HCT116 (cell line): ENCODE measurements around the gene COL19A1. TPM values are rescaled to one million over a fixed set of nuclear protein-coding genes. Genes with fewer than 3 reads are reported as not detected.

ENCODE experiments used
- ATAC-seq: fragments of 200-7000 bp; cut with Tn5 transposase; 2 replicates; pipeline ENCODE4 v1.9.1; 2020; ENCODE audit warnings: mild to moderate bottlenecking, moderate library complexity
- BruUV-seq: library from RNA; stranded (reverse); fragments of 400-500 nt; replicated peaks from 2 replicates; lab custom pipeline; 2021; lab: Mats Ljungman, UMichigan
- CTCF ChIA-PET: fragments of 300-600 bp; sonication (Branson Sonifier 250); formaldehyde crosslinking; loops from one replicate; lab custom pipeline; 2021; ENCODE audit warnings: antibody characterized with exemption; lab: Charles Lee
- POLR2A ChIA-PET: fragments of 300-600, 350-600 bp; sonication (Branson Sonifier 250); formaldehyde crosslinking; loops from one replicate; lab custom pipeline; 2021; ENCODE audit warnings: antibody characterized with exemption; lab: Charles Lee
- RAD21 ChIA-PET, 2 experiments: fragments of 300-600 bp; sonication (Branson Sonifier 250); formaldehyde crosslinking; loops; one replicate each; lab custom pipeline; 2023; ENCODE audit warnings: low total read pairs in 2 of 2; ENCODE audit not compliant: uncharacterized antibody in 2 of 2, unreplicated experiment in 2 of 2, low non-redundant PET in 1 of 2; lab: Charles Lee
- DNase-seq: peaks from one replicate; pipeline ENCODE4 v3.0.0-alpha.2; 2010; ENCODE audit warnings: low read depth, low spot score
- H2AFZ ChIP-seq: fragments of 200-600 bp; shearing (Covaris generic), sonication (generic); 2 replicates; pipeline ENCODE4 v1.6.1; 2017; ENCODE audit warnings: low read depth, mixed run types, mixed read lengths, antibody characterized with exemption, low read length; ENCODE audit not compliant: poor library complexity, severe bottlenecking
- H3K27ac ChIP-seq: 2 replicates; pipeline ENCODE4 v1.5.1; 2012; ENCODE audit warnings: low read depth, low read length
- H3K27me3 ChIP-seq: fragments of 200-600 bp; sonication (generic); 2 replicates; pipeline ENCODE4 v1.6.1; 2016; ENCODE audit warnings: mixed run types, low read length, mixed read lengths; ENCODE audit not compliant: insufficient read depth
- H3K36me3 ChIP-seq, 2 experiments: fragments of 200-500 bp in 1 of 2; fragments of 200-600 bp in 1 of 2; sonication (Bioruptor generic) in 1 of 2; sonication (generic) in 1 of 2; 2 replicates each; pipeline versions ENCODE4 v1.5.1 to v1.6.1; 2014 to 2016; ENCODE audit warnings: low read length in 2 of 2, inconsistent platforms in 1 of 2, mixed read lengths in 1 of 2, mixed run types in 1 of 2; ENCODE audit not compliant: insufficient read depth in 2 of 2, control insufficient read depth in 1 of 2
- H3K4me1 ChIP-seq, 2 experiments: fragments of 200-600 bp in 1 of 2; sonication (generic) in 1 of 2; 2 replicates each; pipeline versions ENCODE4 v1.5.1 to v1.6.1; 2012 to 2017; ENCODE audit warnings: low read length in 2 of 2, inconsistent platforms in 1 of 2, mild to moderate bottlenecking in 1 of 2, mixed read lengths in 1 of 2, mixed run types in 1 of 2, moderate library complexity in 1 of 2; ENCODE audit not compliant: insufficient read depth in 2 of 2, control insufficient read depth in 1 of 2
- H3K4me2 ChIP-seq: fragments of 200-600 bp; sonication (generic); 2 replicates; pipeline ENCODE4 v1.6.1; 2017; ENCODE audit warnings: mixed run types, low read length, mixed read lengths
- H3K4me3 ChIP-seq, 2 experiments: fragments of 200-600 bp in 1 of 2; sonication (generic) in 1 of 2; replicated peaks in 1 of 2; 2 replicates each; pipeline ENCODE4 v1.5.1; 2011 to 2016; ENCODE audit warnings: low read length in 2 of 2, control low read depth in 1 of 2, low read depth in 1 of 2, mild to moderate bottlenecking in 1 of 2, mixed read lengths in 1 of 2, mixed run types in 1 of 2
- H3K79me2 ChIP-seq: fragments of 200-600 bp; sonication (generic); 2 replicates; pipeline ENCODE4 v1.6.1; 2017; ENCODE audit warnings: mild to moderate bottlenecking, mixed run types, low read length, moderate library complexity, mixed read lengths; ENCODE audit not compliant: insufficient read depth
- H3K9ac ChIP-seq: fragments of 200-600 bp; sonication (generic); 2 replicates; pipeline ENCODE4 v1.6.1; 2016; ENCODE audit warnings: low read length, mixed read lengths
- H3K9me2 ChIP-seq: fragments of 200-600 bp; sonication (generic), shearing (Covaris generic); 2 replicates; pipeline ENCODE4 v1.6.1; 2017; ENCODE audit warnings: mixed run types, mild to moderate bottlenecking, moderate library complexity; ENCODE audit not compliant: insufficient read depth
- H3K9me3 ChIP-seq, 2 experiments: fragments of 200-500 bp in 1 of 2; fragments of 200-600 bp in 1 of 2; sonication (Bioruptor generic) in 1 of 2; sonication (generic) in 1 of 2; 2 replicates each; pipeline ENCODE4 v1.6.1; 2014 to 2017; ENCODE audit warnings: low read length in 2 of 2, mixed read lengths in 2 of 2, inconsistent platforms in 1 of 2, low read depth in 1 of 2, mild to moderate bottlenecking in 1 of 2, mixed run types in 1 of 2, moderate library complexity in 1 of 2; ENCODE audit not compliant: control insufficient read depth in 1 of 2, insufficient read depth in 1 of 2
- H4K20me1 ChIP-seq: fragments of 200-600 bp; sonication (generic), shearing (Covaris generic); 2 replicates; pipeline ENCODE4 v1.6.1; 2017; ENCODE audit warnings: mixed run types, mild to moderate bottlenecking, moderate library complexity; ENCODE audit not compliant: insufficient read depth
- CBX3 ChIP-seq: IDR thresholded peaks from 2 replicates; pipeline ENCODE4 v1.6.1; 2012; ENCODE audit warnings: low read depth
- CEBPB ChIP-seq: IDR thresholded peaks from 2 replicates; pipeline ENCODE4 v1.6.1; 2012; ENCODE audit warnings: low read depth
- EGR1 ChIP-seq: IDR thresholded peaks from 2 replicates; pipeline ENCODE4 v1.6.1; 2012; ENCODE audit warnings: low read depth
- FOSL1 ChIP-seq: IDR thresholded peaks from 2 replicates; pipeline ENCODE4 v1.6.1; 2012; ENCODE audit warnings: low read depth
- POLR2A ChIP-seq: IDR thresholded peaks from 2 replicates; pipeline ENCODE4 v1.7.0; 2011; ENCODE audit warnings: borderline replicate concordance; ENCODE audit not compliant: insufficient read depth, insufficient read length; ENCODE audit errors: extremely low read depth
- POLR2AphosphoS5 ChIP-seq: IDR thresholded peaks from 2 replicates; pipeline ENCODE4 v1.6.1; 2011; ENCODE audit warnings: mild to moderate bottlenecking, low read depth, low read length, moderate library complexity
- RAD21 ChIP-seq: IDR thresholded peaks from 2 replicates; pipeline ENCODE4 v1.6.1; 2012; ENCODE audit warnings: low read depth, mild to moderate bottlenecking
- SIN3A ChIP-seq: IDR thresholded peaks from 2 replicates; pipeline ENCODE4 v1.6.1; 2012; ENCODE audit warnings: low read depth
- TCF7L2 ChIP-seq: IDR thresholded peaks from 2 replicates; pipeline ENCODE4 v1.7.0; 2011; ENCODE audit warnings: borderline replicate concordance, inconsistent platforms; ENCODE audit not compliant: insufficient read depth, insufficient read length; ENCODE audit errors: extremely low read depth
- YY1 ChIP-seq: IDR thresholded peaks from 2 replicates; pipeline ENCODE4 v1.6.1; 2011; ENCODE audit warnings: low read length, low read depth, moderate library complexity, mild to moderate bottlenecking; ENCODE audit not compliant: insufficient replicate concordance; ENCODE audit errors: extremely low read depth
- ZFX ChIP-seq: fragments of 450-650 bp; IDR thresholded peaks from 2 replicates; pipeline ENCODE4 v1.6.1; 2017
- ZNF274 ChIP-seq: fragments of 200-500 bp; sonication (Bioruptor generic); IDR thresholded peaks from 2 replicates; pipeline ENCODE4 v1.6.1; 2014; ENCODE audit warnings: mild to moderate bottlenecking, low read depth, low read length, inconsistent platforms
- intact Hi-C: fragments of 100-400 bp; cut with micrococcal nuclease; formaldehyde crosslinking; loops from 2 replicates; pipeline ENCODE4 v1.10.0; 2022
- total RNA-seq: library from RNA; stranded (reverse); gene quantifications from one replicate; pipeline ENCODE4 v1.2.1, GENCODE V29; 2021; ENCODE audit not compliant: unreplicated experiment
- TF ChIP-seq, protein P1 (sequence below): IDR thresholded peaks from 2 replicates; pipeline ENCODE4 v1.6.1; 2012; ENCODE audit warnings: low read depth
- TF ChIP-seq, protein P2 (sequence below): IDR thresholded peaks from 2 replicates; pipeline ENCODE4 v1.6.1; 2012
- TF ChIP-seq, protein P3 (sequence below): IDR thresholded peaks from 2 replicates; pipeline ENCODE4 v1.6.1; 2012
- TF ChIP-seq, protein P4 (sequence below): IDR thresholded peaks from 2 replicates; pipeline ENCODE4 v1.6.1; 2011; ENCODE audit warnings: mild to moderate bottlenecking, low read length, moderate library complexity; ENCODE audit not compliant: insufficient replicate concordance; ENCODE audit errors: extremely low read depth

Gene COL19A1
- total RNA-seq, 1 experiment from 2014 or later = not detected

DNA sequence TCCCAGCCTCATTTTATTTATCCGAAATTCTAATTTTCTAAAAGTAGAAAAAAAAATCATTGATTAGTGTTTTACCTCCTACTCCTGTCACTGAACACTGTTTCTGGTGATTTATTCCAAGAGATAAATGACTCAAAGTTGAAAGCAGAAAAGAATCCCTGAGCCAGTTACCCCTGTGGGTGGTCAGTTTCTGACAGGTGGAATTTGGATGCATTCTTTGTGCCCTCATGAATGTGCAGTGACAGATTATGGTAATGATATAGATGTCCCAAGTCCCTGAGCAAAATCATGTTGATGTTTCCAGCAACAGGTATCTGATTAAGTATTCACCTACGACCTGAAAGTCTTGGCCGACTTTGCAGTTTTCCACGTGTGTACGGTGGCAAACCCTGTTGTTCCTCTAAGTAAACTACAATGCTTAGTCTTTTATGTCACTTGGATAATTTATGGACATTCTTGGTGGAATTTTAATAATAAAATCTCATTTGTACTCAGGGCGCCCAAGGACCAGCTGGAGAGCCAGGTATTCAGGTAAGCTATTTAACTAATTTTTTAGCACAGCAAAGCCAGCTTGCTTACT, 282.9 kb downstream of the COL19A1 start:
- Histone ChIP-seq H3K9me3 (no peaks in the 10 kb centered on the region), H3K4me2 (no peak overlapping the region), H4K20me1 (no peaks in the 10 kb centered on the region), H3K9me2 (no peaks in the 10 kb centered on the region), H3K27ac (no peak overlapping the region), H3K4me3 (no peak overlapping the region), H3K79me2 (no peaks in the 10 kb centered on the region), H3K27me3 (peaks cover 28% of the 10 kb centered on the region; the same call in 1 of the 2 replicates), H3K9ac (no peak overlapping the region), H3K36me3 (no peaks in the 10 kb centered on the region), H2AFZ (no peak overlapping the region), H3K4me1 (no peaks in the 10 kb centered on the region)
- ChIA-PET POLR2A (no interaction called here), CTCF (no interaction called here), RAD21 (no interaction called here)
- BruUV-seq = no TSS peak
- ATAC-seq (no peak), DNase-seq (no peak)
- TF ChIP-seq CBX3 (no peak), SIN3A (no peak), YY1 (no peak), EGR1 (no peak), TCF7L2 (no peak), RAD21 (no peak), FOSL1 (no peak), POLR2A (no peak), CEBPB (no peak), ZFX (no peak), POLR2AphosphoS5 (no peak), ZNF274 (no peak)
- TF ChIP-seq, protein P1, sequence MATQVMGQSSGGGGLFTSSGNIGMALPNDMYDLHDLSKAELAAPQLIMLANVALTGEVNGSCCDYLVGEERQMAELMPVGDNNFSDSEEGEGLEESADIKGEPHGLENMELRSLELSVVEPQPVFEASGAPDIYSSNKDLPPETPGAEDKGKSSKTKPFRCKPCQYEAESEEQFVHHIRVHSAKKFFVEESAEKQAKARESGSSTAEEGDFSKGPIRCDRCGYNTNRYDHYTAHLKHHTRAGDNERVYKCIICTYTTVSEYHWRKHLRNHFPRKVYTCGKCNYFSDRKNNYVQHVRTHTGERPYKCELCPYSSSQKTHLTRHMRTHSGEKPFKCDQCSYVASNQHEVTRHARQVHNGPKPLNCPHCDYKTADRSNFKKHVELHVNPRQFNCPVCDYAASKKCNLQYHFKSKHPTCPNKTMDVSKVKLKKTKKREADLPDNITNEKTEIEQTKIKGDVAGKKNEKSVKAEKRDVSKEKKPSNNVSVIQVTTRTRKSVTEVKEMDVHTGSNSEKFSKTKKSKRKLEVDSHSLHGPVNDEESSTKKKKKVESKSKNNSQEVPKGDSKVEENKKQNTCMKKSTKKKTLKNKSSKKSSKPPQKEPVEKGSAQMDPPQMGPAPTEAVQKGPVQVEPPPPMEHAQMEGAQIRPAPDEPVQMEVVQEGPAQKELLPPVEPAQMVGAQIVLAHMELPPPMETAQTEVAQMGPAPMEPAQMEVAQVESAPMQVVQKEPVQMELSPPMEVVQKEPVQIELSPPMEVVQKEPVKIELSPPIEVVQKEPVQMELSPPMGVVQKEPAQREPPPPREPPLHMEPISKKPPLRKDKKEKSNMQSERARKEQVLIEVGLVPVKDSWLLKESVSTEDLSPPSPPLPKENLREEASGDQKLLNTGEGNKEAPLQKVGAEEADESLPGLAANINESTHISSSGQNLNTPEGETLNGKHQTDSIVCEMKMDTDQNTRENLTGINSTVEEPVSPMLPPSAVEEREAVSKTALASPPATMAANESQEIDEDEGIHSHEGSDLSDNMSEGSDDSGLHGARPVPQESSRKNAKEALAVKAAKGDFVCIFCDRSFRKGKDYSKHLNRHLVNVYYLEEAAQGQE = no peak
- TF ChIP-seq, protein P2, sequence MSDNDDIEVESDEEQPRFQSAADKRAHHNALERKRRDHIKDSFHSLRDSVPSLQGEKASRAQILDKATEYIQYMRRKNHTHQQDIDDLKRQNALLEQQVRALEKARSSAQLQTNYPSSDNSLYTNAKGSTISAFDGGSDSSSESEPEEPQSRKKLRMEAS = no peak
- TF ChIP-seq, protein P3, sequence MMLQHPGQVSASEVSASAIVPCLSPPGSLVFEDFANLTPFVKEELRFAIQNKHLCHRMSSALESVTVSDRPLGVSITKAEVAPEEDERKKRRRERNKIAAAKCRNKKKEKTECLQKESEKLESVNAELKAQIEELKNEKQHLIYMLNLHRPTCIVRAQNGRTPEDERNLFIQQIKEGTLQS = no peak
- TF ChIP-seq, protein P4, sequence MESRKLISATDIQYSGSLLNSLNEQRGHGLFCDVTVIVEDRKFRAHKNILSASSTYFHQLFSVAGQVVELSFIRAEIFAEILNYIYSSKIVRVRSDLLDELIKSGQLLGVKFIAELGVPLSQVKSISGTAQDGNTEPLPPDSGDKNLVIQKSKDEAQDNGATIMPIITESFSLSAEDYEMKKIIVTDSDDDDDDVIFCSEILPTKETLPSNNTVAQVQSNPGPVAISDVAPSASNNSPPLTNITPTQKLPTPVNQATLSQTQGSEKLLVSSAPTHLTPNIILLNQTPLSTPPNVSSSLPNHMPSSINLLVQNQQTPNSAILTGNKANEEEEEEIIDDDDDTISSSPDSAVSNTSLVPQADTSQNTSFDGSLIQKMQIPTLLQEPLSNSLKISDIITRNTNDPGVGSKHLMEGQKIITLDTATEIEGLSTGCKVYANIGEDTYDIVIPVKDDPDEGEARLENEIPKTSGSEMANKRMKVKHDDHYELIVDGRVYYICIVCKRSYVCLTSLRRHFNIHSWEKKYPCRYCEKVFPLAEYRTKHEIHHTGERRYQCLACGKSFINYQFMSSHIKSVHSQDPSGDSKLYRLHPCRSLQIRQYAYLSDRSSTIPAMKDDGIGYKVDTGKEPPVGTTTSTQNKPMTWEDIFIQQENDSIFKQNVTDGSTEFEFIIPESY = no peak
- intact Hi-C loops = no loop called here
